Measurements from ENCODE around the gene AP1G1. TPM values are rescaled to one million over a fixed set of nuclear protein-coding genes. Genes with fewer than 3 reads are reported as not detected.

The AP1G1 gene
- total and polyA plus RNA-seq, 2 of the 8 experiments (the other 6 are each of a cell fraction or from before 2014, with no cell fraction given): 43.9 to 68.4 TPM

DNA sequence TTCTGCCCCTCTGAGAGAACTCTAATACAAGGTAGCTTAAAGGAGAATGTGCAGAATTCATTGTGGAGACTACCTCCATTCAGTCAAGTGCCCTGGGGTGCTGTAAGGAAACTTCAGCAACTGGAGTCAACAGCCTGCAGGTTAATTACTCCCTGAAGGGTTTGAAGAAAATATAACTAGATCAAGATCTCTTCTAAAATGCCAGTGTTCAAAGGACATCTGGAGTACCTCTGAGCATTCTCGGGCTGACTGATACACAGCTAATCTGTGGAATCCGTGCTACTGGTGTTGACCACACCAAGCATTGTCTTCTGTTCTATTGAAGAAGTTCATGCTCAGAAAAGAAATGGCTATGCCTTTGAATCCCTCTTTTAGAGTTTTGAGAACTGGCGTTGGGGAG lies 25.7 kb upstream of the AP1G1 start:
- no peak overlapping the region for H3K9ac ChIP-seq (replicated peaks in 1 of 4; ENCODE audit: extremely low read depth in 1 of 4, low read depth in 3 of 4, low read length in 3 of 4)
- no peaks in the 10 kb centered on the region for H3K9me3 ChIP-seq (ENCODE audit: insufficient read depth in 2 of 2, low read depth in 1 of 2, low read length in 1 of 2)
- H4K8ac ChIP-seq (ENCODE audit: extremely low read depth, insufficient read depth, low read length): no peak overlapping the region
- H3K4me3 ChIP-seq (ENCODE audit: extremely low read depth in 1 of 4, insufficient read depth in 2 of 4, low read depth in 3 of 4, low read length in 4 of 4): no peak overlapping the region
- H4K20me1 ChIP-seq (replicated peaks in 1 of 2; ENCODE audit: control insufficient read depth in 1 of 2, insufficient read depth in 2 of 2, low read length in 2 of 2): no peaks in the 10 kb centered on the region
- H3K14ac ChIP-seq (ENCODE audit: insufficient read length): no peak overlapping the region
- H3K4me2 ChIP-seq (ENCODE audit: insufficient read depth in 1 of 2, low read depth in 2 of 2, low read length in 2 of 2): no peak overlapping the region
- no peak overlapping the region for H4K5ac ChIP-seq (ENCODE audit: insufficient read length, low read depth, low read length)
- no peak overlapping the region for H4K91ac ChIP-seq (replicated peaks; ENCODE audit: insufficient read length, low read length)
- H3K18ac ChIP-seq (ENCODE audit: extremely low read depth, low read length): no peak overlapping the region
- H3K79me1 ChIP-seq (ENCODE audit: low read depth, low read length): no peaks in the 10 kb centered on the region
- H3K56ac ChIP-seq (replicated peaks; ENCODE audit: insufficient read length, low read depth, low read length): no peak overlapping the region
- H3K36me3 ChIP-seq (ENCODE audit: control insufficient read depth in 2 of 4, insufficient read depth in 4 of 4, low read length in 3 of 4): no peaks in the 10 kb centered on the region
- no peaks in the 10 kb centered on the region for H3K79me2 ChIP-seq (ENCODE audit: control insufficient read depth in 1 of 2, insufficient read depth in 2 of 2, low read length in 2 of 2)
- no peak overlapping the region for H3K23ac ChIP-seq (ENCODE audit: insufficient read length)
- WGBS, 2 experiments (ENCODE audit: extremely low coverage in 1 of 2, insufficient coverage in 1 of 2, insufficient read length in 1 of 2, insufficient replicate concordance in 2 of 2, low coverage in 1 of 2, low lambda C conversion rate in 2 of 2, missing lambda C conversion rate in 1 of 2): 85% methylated on average over 3 of the region's 3 CpGs; no CpG with 5 or more reads in 1 of the 2 experiments
- H2BK120ac ChIP-seq (replicated peaks; ENCODE audit: low read depth, low read length): no peak overlapping the region
- H2BK12ac ChIP-seq (ENCODE audit: low read depth, low read length): no peak overlapping the region
- no peaks in the 10 kb centered on the region for H3K27me3 ChIP-seq (replicated peaks in 1 of 4; ENCODE audit: control insufficient read depth in 3 of 4, extremely low read depth in 1 of 4, insufficient read depth in 3 of 4, low read length in 3 of 4)
- no peak overlapping the region for H3K27ac ChIP-seq (ENCODE audit: low read depth, low read length)
- no peak overlapping the region for H2AFZ ChIP-seq (ENCODE audit: low read length)
- H2BK5ac ChIP-seq (ENCODE audit: low read depth, low read length): no peak overlapping the region
- H3K23me2 ChIP-seq (ENCODE audit: low read depth, low read length): no peaks in the 10 kb centered on the region
- CTCF ChIA-PET (ENCODE audit: partially characterized antibody): no interaction called here
- H2BK20ac ChIP-seq (ENCODE audit: low read length): no peak overlapping the region
- H3K4me1 ChIP-seq (replicated peaks in 1 of 4; ENCODE audit: control insufficient read depth in 3 of 4, insufficient read depth in 4 of 4, low read length in 3 of 4): no peaks in the 10 kb centered on the region
- DNase-seq (ENCODE audit: low read depth in 1 of 2, low spot score in 2 of 2) (no peak), FAIRE-seq (no peak)
- H2BK15ac ChIP-seq (ENCODE audit: low read length): no peak overlapping the region
- POLR2A ChIA-PET (ENCODE audit: partially characterized antibody): no interaction called here
- H3K4ac ChIP-seq (replicated peaks; ENCODE audit: insufficient read length, low read depth, low read length): no peak overlapping the region
- H2AK5ac ChIP-seq (ENCODE audit: low read depth, low read length): no peak overlapping the region
- TF ChIP-seq CTBP2 (IDR thresholded peaks at IDR 0.05; ENCODE audit: borderline replicate concordance, insufficient read depth, insufficient read length, low read length) (no peak), TAF7 (optimal IDR thresholded peaks at IDR 0.05; ENCODE audit: borderline replicate concordance, low read depth, low read length) (no peak), JUN (IDR thresholded peaks at IDR 0.05; ENCODE audit: low read depth, low read length) (no peak), TAF1 (IDR thresholded peaks at IDR 0.05; ENCODE audit: low read depth, low read length) (no peak)
